ENCODE measurements around the gene SLC49A3.

SLC49A3 gene

DNA sequence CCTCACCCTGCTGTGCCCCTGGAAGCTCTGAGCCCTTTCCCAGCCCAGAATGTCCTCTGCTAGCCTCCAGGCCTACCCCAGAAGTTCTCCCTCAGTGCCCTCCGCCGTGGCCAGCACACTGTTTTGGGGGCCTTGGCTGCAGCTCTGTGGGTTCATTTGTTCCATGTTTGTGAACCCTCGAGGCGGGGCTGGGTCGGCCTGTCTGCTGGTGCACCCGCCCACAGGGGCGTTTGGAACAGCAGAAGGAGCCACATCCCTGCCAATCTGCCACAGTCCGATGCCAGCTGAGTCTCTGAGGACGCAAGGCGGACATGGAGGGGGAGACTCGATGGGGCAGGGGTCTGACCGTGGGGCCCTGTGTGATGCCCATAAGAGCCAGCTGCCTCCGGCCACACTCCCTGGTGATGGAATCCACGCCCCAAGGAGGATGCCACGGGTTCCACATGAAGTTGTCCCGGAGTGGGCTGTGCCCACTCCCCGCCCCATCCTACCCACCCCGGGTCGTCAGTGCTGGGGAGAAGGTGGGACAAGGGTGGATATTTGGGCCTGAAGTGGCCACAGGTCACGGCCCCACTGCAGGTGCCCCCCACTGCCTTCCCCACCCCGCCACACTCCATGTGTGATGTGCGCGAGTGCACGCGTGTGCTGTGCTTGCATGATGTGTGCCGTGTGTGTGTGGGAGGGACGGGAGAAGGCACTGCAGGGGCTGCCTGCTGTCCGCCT is 22.0 kb downstream of the SLC49A3 start:
- TF ChIP-seq FOXP2 (optimal IDR thresholded peaks at IDR 0.05; ENCODE audit: borderline replicate concordance, extremely low read depth, extremely low read length, insufficient read depth) (no peak), REST (IDR thresholded peaks at IDR 0.05; ENCODE audit: insufficient read depth in 1 of 2, low read depth in 2 of 2, low read length in 2 of 2) (no peak), POLR2AphosphoS5 (IDR thresholded peaks at IDR 0.05; ENCODE audit: low read depth, low read length) (no peak), TAF1 (IDR thresholded peaks at IDR 0.05; ENCODE audit: borderline replicate concordance, insufficient read depth, low read length) (no peak), SIN3A (IDR thresholded peaks at IDR 0.05; ENCODE audit: borderline replicate concordance, insufficient read depth, low read length) (no peak)

GRCh38 chr4:666436-666810 is 22.5 kb downstream of the SLC49A3 start:
- TF ChIP-seq REST (IDR thresholded peaks at IDR 0.05; ENCODE audit: insufficient read depth in 1 of 2, low read depth in 2 of 2, low read length in 2 of 2) (no peak), SIN3A (IDR thresholded peaks at IDR 0.05; ENCODE audit: borderline replicate concordance, insufficient read depth, low read length) (no peak), TAF1 (IDR thresholded peaks at IDR 0.05; ENCODE audit: borderline replicate concordance, insufficient read depth, low read length) (no peak), POLR2AphosphoS5 (IDR thresholded peaks at IDR 0.05; ENCODE audit: low read depth, low read length) (no peak), FOXP2 (optimal IDR thresholded peaks at IDR 0.05; ENCODE audit: borderline replicate concordance, extremely low read depth, extremely low read length, insufficient read depth) (no peak)

GRCh38 chr4:665751-666435 is 23.1 kb downstream of the SLC49A3 start:
- TF ChIP-seq SIN3A (IDR thresholded peaks at IDR 0.05; ENCODE audit: borderline replicate concordance, insufficient read depth, low read length) (no peak), REST (IDR thresholded peaks at IDR 0.05; ENCODE audit: insufficient read depth in 1 of 2, low read depth in 2 of 2, low read length in 2 of 2) (no peak), TAF1 (IDR thresholded peaks at IDR 0.05; ENCODE audit: borderline replicate concordance, insufficient read depth, low read length) (no peak), POLR2AphosphoS5 (IDR thresholded peaks at IDR 0.05; ENCODE audit: low read depth, low read length) (no peak), FOXP2 (optimal IDR thresholded peaks at IDR 0.05; ENCODE audit: borderline replicate concordance, extremely low read depth, extremely low read length, insufficient read depth) (no peak)

- TF ChIP-seq REST (IDR thresholded peaks at IDR 0.05; ENCODE audit: insufficient read depth in 1 of 2, low read depth in 2 of 2, low read length in 2 of 2), result no peak
- no peak for TF ChIP-seq TAF1 (IDR thresholded peaks at IDR 0.05; ENCODE audit: borderline replicate concordance, insufficient read depth, low read length)
- no peak for TF ChIP-seq POLR2AphosphoS5 (IDR thresholded peaks at IDR 0.05; ENCODE audit: low read depth, low read length)
- TF ChIP-seq SIN3A (IDR thresholded peaks at IDR 0.05; ENCODE audit: borderline replicate concordance, insufficient read depth, low read length), result no peak
- TF ChIP-seq FOXP2 (optimal IDR thresholded peaks at IDR 0.05; ENCODE audit: borderline replicate concordance, extremely low read depth, extremely low read length, insufficient read depth), result no peak
Observed at GRCh38 chr4:665381-665750, 23.6 kb downstream of the SLC49A3 start.

Measured in PFSK-1 (cell line).